UCSD-AML1 (cell line): Measurements from ENCODE around the gene LRRC4.

ENCODE experiments used
- DNase-seq: peaks from one replicate; lab custom pipeline; 2025; ENCODE audit not compliant: unreplicated experiment; lab: John Stamatoyannopoulos, UW

LRRC4 gene

DNA sequence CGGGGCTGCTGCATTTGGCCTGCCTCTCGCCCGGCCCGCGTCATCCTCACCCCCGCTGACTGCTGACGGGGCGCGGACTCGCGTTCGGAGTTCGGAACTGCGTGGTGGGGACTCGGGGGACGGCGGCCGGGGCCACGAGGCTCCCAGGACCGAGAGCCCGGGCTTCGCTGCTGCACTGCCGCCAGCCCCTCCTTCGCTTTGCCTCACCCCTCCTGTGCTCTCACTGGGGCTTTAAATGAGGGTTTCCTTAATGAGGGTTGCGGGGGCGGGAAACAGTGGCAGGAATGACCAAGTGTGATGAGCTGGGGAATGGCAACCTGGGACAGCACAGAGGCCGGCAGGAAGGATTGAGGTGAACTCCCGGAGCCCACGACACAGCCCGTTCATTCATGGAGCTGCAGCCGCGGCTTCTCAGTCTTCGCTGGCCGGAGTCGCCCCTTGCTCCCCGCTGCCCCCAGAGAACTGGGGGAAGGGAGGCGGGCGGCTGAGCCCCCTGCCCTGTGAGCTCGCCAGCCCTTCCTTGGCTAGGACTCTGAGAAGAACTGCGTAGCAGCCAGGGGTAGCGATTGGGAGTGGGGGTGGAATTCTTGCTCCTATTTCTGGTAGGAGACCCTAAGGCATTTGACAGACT is 1.5 kb upstream of the LRRC4 start:
- no peak for DNase-seq

DNA sequence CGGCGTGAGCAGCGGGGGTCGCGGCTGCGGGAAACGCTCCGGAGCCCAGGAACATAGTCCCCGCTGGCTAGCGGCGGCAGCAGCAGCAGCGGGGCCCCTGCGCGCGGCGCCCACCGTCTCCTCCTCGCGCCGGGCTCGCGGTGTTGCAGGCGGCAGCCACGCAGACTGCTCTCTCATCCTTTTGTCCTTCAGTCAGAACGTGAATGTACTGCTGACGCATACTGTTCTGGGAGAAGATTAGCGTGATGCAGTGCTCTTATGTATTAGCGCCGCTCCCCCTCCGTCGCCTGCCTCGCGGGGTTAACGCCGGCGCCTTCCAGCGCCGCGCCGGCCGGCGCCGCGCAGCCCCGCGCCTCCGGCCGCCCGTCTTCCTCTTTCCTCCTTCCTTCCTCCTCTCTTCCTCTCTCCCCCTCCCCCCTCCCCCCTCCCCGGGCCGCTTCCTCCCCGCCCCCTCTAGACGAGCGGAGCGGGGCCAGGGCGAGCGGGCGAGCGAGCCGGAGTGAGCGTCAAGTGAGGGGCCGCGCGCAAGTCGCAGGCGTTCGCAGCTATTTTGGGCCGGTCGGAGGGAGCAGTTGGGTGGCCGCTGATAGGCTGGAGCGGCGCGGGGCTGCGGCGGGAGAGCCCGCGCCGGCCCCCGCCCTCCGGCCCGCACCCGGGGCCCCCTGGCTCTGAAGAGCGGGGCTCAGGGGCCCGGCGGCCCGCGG is 816 bp upstream of the LRRC4 start:
- DNase-seq: peak; percentile 28

DNA sequence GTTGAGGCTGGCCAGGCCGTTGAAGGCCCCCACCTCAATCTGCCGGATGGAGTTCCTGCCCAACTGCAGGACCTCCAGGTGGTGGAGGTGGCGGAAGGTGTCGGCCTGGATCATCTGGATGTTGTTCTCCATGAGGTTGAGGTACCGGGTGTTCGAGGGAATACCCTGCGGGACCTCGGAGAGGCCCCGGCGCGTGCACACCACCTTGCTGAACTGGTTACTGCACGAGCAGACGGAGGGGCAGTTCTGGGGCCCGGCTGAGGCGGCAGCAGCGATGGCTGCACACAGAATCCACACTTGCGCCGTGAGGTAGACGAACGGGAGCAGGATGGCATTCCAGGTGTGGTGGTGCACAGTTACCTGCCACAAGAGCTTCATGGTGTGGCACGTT is 979 bp downstream of the LRRC4 start:
- DNase-seq: no peak

DNA sequence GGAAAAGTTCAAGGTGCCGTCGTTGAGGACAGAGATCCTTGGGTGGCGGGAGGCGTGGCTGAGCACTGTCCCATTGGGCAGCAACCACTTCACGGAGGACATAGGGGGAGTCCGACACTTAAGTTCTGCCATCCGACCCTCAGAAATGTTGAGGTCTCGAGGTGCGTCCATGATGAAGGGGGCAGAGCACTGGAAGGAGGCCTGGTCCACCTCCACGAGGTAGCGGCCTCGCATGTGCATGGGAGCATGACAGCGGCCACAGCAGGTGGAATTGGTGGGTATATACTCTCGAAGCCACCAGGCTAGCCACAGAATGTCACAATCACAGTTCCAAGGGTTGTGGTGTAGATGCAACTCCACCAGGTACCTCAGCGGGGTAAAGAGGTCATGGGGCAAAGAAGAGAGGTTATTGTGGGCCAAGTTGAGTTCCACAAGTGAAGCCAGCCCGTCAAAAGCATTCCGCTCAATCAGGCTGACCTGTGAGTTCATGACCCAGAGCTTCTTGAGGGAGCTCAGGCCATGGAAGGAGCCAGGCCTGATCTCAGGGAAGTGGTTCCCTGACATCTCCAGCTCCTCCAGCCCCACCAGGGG is 1.7 kb downstream of the LRRC4 start:
- no peak for DNase-seq

DNA sequence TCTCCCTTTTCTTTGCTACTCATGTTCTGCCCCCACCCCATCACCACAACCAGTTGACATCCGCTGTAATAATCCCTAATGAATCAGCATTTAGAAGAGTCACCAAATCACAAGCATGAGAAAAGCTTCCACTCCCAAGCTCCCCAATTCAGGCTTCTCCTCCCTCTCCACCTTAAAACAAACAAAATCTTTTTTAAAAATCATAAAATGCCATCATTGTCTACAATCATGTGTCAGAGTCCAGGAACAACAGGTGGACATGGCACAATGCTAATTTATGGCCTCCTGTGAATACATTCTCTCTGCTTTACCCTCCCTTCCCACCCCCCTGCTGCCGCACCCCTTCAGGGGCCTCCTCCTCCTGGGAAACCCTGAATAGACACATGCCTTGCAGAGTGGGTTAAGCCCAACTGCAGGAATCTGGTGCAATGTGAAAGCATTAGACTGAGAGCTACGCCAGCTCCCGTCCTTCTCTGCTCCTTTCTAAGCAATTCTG is 3.7 kb downstream of the LRRC4 start:
- DNase-seq: no peak

DNA sequence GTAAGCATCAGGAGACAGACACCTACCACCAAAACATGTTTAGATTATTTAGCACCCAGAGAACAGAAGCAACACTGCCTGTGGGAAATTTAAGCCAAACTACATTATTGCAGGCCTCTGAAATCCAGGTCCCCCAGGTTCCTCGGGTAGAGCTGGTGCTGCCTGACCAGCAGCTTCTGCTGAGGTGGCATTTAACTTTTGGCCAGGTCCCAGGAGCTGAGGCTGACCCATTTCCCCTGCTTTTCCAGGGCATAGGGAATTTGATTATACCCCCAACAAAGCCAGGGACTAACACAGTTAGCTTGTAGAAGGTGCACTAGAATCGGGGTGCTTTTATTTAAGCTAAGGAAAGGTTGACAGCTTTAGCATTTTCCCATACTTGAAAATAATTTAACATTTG is 4.7 kb downstream of the LRRC4 start:
- DNase-seq: no peak

DNA sequence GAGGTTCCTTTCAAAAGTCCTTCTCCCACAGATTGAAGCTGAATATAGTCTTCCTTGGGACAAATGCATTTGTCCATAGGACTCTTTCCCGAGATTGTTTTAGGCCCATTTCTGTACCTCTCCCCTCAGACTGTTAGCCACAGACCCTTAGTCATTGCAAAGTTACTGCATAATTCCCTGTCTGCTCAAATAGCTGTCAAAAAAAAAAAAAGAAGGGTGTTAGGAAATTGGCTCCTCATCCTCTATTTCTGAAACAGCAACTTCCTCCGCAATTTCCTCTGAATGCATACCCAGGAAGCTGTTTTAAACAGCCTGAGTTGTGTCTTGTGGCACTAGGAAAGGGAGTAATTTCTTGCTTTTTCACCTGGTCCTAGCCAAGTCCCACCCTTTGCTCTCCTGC is 5.4 kb downstream of the LRRC4 start:
- no peak for DNase-seq

DNA sequence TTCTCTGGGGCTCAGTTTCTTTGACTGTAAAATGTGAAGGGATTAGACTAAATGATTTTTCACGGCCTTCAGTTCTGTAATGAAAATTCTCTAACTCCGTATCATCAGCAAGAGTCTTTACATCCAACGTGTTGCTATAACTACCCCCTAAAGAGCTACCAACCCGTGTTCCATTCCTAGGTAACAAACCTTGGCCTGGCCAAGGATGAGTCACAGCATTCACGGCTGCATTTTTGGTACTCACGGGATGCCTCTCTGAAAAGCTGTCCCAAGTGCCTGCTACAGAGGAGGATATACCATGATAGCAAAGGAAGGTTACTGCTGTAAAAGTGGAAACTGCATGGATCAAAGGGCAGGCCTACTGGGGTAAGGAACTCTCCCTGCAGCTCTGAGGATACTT is 5.9 kb downstream of the LRRC4 start:
- DNase-seq: no peak

DNA sequence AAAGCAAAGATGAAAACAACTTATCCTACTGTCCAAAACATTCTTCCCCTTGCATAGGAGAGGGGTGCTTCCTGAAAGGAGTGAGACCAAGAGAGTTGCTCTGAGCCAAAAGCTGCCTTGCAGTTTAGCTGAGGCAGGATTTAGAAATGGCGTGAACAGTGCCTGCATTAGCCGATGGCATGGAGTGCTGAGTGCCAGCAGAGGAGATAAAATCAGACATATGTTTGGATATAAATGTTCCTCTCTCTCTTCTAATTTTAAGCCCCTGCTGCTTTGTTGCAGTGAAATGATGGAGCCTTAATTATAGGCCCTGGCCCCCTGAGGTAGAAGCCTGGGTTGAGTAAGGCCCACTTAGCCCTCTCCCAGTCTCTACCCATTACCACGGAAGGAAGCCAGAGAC is 7.1 kb downstream of the LRRC4 start:
- DNase-seq: no peak

DNA sequence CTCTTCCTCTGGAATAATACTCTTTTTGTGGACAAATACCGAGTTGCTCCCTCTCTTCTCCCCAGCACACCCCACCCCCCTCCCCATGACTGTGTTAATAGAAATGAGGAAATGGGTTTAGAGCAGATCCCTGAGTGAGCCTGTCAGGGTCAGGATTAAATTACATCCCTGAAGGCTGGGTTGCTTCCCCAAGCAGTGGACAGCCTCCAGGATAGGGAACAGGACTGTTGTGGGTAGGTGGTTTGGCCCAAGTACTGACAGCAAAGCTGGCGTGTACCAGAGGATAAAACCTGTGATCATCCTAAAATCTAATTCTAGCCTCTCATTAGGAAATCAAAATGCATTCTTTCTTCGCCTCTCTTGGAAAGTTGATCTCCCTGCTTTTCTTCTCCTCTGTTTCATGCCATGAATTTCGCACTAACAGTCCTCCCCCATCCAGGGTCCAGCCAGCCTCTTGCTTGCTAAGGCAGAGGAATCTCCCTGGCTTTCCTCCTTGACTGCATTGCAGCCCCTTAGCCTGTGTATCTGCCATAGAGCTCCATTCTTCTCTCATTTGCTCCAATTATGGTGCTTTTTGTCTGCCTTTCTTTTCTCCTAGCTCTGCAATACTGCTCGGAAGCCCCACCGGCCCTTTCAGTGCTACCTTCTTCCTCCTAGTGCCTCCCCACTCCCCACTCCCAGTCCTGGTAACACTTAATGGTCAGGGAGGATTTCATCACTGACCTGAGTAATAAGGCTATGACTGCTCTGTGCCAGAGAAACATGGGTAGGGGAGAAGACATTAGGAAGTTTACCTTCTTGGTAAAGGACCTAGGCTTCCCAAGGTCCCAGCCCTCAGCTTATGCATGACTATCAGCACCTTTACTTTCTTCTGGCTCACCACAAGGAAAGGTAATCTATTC is 8.4 kb downstream of the LRRC4 start:
- no peak for DNase-seq

DNA sequence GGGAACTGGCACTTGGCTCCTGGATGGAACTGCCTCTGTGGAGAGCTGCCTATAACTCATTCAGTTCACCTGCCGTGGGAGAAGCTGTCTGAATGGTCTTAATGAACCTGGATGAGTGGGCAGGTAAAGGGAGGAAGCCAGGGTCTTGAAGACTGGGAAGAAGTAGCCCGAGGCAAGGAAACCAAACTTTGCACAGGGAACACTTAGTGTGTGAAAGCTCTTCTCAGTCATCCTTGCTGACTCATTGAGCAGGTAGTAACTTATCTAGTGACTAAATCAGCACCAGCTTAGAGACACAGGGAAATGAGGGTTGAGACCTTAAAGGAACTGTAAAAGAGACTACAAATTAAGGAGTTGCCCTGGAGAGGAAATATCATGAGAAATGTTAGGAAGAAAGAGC is 9.9 kb downstream of the LRRC4 start:
- no peak for DNase-seq

DNA sequence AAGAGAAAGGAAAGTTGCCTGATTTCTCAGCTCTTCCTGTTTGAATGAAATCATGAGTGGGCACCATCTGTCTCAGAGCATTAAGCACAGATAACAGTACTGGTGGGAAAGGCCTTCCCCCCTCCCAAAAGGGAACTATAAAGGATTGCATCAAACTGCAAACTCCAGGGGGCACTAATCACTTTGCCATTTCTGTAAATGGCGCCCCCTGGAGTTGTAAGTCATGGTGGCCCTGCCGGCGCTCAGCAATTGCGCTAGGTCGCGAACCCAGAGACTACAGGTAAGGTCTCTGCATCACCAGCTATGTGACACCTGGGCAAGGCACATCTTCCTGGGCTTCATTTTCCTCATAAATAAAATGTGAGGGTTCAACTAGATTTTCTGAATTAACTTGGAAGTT is 11.1 kb downstream of the LRRC4 start:
- DNase-seq: no peak

DNA sequence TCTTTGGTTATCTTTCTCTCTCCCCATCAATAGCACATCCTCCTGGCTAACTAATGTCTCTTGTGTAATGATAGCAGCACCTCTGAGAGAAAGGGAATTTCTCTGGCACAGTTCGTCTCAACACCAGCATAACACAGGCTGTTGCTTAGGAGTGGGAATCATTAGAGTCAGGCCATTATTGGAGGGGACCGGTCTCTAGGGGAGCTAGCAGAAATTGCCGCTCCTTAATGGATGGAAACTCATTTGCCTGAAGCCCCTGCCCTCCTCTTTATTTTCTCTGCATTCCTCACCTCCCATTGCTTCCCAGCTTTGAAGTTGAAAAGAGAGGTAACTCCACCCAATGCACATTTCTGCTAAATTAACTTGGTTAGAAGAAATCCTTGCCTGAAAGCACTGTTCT is 11.9 kb downstream of the LRRC4 start:
- DNase-seq: no peak

DNA sequence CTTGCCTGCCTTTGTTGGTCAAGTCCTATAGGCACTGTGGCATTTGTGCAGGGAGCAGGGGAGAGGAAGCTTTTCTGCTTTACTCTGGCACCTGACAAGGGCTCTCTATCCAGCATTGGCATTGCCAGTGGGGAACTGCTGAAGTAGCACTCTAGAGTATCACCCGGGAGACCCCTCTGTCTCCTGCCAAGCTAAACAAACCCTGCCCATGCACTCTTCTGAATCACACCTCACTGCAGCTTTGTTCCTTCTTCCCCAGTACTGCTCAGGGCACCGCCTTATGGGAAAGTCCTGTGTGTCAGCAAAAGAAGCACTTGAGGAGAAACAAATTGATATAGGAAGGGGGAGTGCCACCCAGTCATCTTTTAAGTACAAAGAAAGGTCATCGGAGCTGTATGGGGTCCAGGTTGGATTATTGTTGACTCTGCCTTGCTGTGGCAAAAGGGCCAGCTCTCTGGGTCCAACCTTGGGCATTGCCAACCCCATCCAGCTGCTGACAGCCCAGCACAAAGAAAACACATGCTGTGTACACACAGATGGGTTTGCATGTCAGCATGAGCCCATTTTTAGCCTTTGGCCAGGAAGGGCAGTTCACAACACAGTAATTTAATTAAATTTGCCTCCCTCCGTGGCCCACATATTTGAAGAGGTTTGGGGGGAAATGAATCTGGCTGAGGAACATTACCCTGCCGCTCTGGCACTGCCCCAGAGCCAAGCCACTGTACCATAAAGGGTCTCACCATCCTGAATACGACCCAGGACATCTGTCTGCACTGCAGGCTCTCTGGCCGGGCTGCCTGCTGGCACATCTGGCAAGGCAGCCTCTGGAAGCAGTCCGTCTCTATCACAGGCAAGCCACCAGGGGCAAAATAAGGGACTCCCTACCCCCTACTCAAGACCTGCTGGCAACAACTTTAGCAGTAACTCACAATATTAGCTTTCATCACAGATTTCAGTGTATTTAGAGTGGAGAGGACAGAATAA is 13.1 kb downstream of the LRRC4 start:
- no peak for DNase-seq

DNA sequence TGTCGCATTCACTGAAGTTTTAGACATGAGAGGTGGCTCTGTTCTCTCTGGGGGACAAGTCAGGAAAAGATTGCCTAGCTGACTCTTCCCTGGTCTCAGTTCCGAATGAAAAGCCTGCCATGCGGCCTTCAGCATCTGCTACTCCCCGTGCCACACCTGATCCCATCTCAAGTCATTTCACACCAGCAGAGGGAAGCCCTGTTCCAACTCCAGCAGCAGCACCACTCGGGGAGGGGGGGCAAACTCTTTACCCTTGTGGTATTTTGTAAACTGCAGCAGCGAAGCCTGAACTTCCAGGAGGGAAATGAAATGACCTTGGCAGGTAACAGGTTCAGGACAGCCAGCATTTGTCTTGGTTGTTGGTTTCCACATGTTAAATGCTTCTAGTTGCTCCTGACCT is 13.8 kb downstream of the LRRC4 start:
- no peak for DNase-seq

DNA sequence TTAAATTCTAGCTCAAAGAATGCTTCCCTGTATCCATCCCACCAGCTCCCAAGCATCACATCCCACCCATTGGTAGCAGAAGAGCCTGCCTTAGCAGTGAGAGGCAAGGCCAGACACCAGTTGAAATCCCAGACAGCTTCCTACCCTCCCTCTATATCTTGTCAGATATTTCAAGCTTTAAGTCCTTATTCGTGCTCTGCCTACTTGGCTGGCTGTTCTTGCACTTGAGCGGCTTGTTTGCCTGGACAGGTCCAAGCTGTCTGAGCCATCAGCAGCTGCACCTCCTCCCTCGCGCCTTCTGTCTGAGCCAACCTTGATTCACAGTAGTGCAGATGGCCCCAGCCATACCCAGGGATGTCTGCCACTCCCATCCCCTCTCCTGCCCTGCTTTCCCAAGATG is 16.4 kb downstream of the LRRC4 start:
- DNase-seq: no peak

DNA sequence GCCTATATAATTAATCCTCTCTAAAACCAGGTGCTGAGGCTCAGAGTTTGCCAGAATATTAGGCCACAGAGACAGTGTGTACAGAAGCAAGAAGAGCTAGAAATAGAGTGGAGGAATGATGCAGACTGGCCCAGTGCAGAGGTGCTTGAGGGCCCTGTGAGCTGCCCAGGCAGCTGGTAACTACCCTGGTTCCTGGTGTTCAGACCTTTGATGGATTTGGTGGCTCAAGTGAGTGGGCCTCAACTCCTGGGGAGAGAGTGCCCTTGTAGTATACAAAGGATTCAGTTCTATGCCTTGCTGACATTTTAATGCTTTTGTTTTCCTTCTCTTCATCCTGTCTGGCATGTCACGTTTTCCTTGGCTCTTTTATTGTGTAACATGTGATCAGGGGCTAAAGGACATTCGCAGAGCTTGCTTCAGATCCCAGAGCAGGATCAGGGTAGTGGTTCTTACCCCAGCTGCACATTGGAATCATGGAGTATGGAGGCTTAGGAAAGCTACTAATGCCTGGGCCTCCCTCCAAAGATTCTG is 20.0 kb downstream of the LRRC4 start:
- DNase-seq: no peak

DNA sequence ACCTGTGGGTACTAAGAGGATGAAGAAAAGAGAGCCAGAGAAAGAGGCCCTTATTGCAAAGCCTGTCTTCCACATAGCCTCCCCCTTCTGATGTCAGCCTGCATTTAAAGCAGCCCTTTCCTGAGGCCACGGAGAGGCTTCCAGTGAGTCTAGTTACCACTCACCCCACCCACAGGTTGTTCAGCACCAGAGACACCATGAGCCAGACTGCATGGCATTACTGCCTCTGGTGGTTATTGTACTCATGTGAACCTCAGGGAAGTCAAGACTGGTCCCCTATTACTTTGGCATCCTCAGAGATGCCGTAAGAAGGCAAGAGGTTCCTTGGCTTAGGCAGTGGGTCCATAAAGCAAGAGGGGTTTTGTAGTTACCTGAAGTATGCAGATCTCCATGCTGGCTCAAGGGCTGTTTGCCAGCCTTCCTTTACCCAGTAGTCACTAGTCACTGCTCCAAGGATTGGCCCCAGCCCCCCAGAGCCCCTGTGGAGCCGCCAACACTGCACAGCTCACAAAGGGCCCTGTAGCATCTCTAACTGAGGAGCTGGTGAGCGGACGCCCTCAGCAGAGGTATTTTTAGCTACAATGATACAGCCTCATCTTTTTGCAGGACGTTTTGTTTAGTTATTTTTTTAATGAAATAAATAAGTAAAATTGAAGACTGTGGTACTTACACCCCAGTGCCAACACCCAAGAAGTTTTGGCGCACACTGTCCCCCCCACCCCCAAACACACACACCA is 20.7 kb downstream of the LRRC4 start:
- no peak for DNase-seq

DNA sequence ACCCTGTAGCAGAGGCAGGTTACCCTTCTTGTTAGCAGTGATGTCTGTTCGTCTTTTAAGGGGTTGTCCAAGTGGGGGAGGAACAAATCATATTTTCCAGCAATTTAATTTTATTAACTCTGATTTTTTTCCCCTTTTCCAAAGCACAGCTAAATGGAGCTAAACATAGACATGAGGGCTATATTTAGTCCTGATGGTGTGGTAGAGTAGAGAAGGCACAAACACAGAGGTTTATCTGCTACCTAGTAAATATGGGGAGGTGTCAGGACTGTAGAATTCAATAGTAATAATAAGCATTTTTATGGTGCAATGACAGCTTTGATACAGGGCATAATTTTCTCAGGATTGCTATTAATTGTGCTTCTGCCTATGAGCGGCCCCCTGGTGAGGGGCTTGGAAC is 22.5 kb downstream of the LRRC4 start:
- DNase-seq: no peak
